Ascending aorta (tissue), 2 donors: Measurements from ENCODE around the gene TBX21. TPM values are rescaled to one million over a fixed set of nuclear protein-coding genes. Genes with fewer than 3 reads are reported as not detected.
A peak's percentile ranks its signal among the peaks of the same experiment; 100 is the strongest.

ENCODE experiments used
- DNase-seq, 2 donors: peaks; one replicate each; pipeline ENCODE4 v3.0.0-alpha.2; 2019; ENCODE audit warnings: low spot score in 2 of 2
- H3K27ac ChIP-seq, 2 donors: fragments of 200-600 bp; sonication (generic); one replicate each; pipeline ENCODE4 v1.5.1; 2016 to 2017; ENCODE audit warnings: mild to moderate bottlenecking in 1 of 2
- H3K27me3 ChIP-seq: fragments of 200-600 bp; sonication (generic); one replicate; pipeline ENCODE4 v1.5.1; 2017
- H3K36me3 ChIP-seq, 2 donors: fragments of 200-600 bp; sonication (generic); one replicate each; pipeline ENCODE4 v1.5.1; 2016
- H3K4me1 ChIP-seq, 2 donors: fragments of 200-600 bp; sonication (generic); one replicate each; pipeline ENCODE4 v1.5.1; 2016 to 2017; ENCODE audit warnings: mild to moderate bottlenecking in 1 of 2
- H3K4me3 ChIP-seq, 2 donors: fragments of 200-600 bp; sonication (generic); one replicate each; pipeline ENCODE4 v1.5.1; 2016 to 2017; ENCODE audit warnings: mild to moderate bottlenecking in 1 of 2
- H3K9me3 ChIP-seq, 2 donors: fragments of 200-600 bp; sonication (generic); one replicate each; pipeline ENCODE4 v1.5.1; 2016
- CTCF ChIP-seq, 3 experiments: fragments of 200-600 bp in 2 of 3; fragments of 450-650 bp in 1 of 3; sonication (generic) in 2 of 3; IDR thresholded peaks; one replicate each; pipeline ENCODE4 v1.5.1; 2016 to 2019; ENCODE audit warnings: antibody characterized with exemption in 3 of 3, mild to moderate bottlenecking in 1 of 3, moderate library complexity in 1 of 3
- intact Hi-C: fragments of 100-400 bp; cut with DNase I; formaldehyde crosslinking; loops from one replicate; pipeline ENCODE4 v1.15.1; 2023
- total RNA-seq: library from RNA; depleted of rRNA; stranded (reverse); fragments of >200 nt; gene quantifications from one replicate; pipeline ENCODE4 v1.1.0, GENCODE V29; 2016

The TBX21 gene
- total RNA-seq, 1 donor from 2014 or later, result not detected

DNA sequence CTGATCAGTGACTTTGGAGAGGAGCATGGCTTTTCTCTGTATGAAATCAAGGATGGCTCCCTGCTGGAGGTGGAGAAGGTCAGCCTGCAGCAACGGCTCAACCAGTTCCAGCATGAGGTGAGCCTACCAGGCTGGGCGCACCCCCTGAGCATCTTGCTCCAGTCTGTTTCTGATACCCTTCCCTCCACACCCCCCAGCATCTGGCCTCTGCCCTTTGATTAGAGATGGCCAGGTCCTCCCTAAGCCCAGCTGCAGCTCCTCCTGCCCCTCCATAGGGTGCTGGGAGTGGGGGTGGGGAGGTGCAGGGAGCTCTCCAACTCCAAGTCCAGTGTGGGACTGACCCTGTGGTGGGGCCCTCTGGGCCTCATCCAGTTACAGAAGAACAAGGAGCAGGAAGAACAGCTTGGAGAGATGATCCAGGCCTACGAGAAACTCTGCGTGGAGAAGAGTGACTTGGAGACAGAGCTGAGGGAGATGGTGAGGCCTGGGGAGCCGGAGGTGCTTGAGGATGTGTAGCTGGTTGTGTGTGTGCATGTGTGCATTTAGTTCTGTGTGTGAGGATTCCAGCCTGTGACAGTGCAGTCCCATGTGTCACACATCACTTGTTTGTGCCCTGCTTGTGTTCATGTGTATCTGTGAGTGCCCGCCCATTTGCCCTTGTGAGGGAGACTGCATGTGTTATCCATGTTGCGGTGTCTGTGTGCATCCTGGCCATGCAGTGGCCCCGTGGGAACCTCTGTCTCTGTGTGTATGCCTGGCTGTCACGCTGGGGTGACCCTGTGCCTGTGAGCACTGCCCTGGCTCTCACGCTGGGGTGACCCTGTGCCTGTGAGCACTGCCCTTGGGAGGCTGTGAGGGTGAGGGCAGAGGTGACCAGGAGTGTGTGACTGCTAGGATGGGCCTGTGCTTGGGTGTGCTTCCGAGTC lies 36.1 kb upstream of the TBX21 start:
- no peak overlapping the region for H3K4me3 ChIP-seq
- no peak overlapping the region for H3K27ac ChIP-seq
- H3K9me3 ChIP-seq, result no peaks in the 10 kb centered on the region
- H3K4me1 ChIP-seq, result peaks cover 4 to 10% of the 10 kb centered on the region in 2 donors
- no peak for DNase-seq
- intact Hi-C loops, result loop anchor here (10.0 kb wide), 2 partner anchors 198 to 1198 kb away; partner anchors contain the start of genes ATP5MC1 and SP2
- no peak for TF ChIP-seq CTCF (IDR thresholded peaks at IDR 0.05)
- H3K27me3 ChIP-seq, result no peaks in the 10 kb centered on the region
- peaks cover 6 to 14% of the 10 kb centered on the region in 2 donors for H3K36me3 ChIP-seq

DNA sequence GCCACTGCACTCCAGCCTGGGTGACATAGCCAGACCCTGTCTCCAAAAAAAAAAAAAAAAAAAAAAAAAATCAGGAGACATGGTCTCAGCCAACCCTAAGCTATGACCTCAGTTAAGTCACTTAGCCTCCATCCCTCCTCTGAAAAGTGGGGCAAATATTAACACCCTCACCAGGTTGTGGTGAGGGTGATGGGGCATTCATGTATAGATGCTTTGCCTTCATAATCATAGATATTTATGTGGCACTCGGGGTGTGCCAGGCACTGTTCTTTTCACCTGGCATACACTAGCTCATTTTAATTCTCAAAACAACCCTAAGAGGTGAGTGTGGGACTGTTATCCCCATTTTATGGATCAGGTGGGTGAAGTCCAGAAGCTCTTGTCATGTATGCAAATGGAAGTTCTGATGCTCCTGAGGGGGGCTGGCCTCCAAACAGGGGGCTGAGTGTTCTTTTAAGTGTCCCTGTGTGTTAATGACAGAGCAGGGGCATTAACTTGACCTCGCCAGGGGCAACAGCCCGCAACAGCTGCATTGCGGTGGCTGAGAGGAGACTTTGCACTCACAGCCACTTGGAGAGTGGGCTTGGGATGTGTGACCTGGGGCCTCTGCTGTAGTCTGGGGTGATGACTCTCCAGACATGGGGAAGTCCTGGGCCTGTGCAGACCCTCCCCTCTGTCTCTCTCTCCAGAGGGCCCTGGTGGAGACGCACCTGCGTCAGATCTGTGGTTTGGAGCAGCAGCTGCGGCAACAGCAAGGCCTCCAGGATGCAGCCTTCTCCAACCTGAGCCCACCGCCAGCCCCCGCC lies 34.9 kb upstream of the TBX21 start:
- DNase-seq, result no peak

GRCh38 chr17:47698749-47699535 lies 34.1 kb upstream of the TBX21 start:
- no peaks in the 10 kb centered on the region for H3K27me3 ChIP-seq
- no peaks in the 10 kb centered on the region for H3K9me3 ChIP-seq
- intact Hi-C loops, result loop anchor here (10.0 kb wide), 2 partner anchors 196 to 1196 kb away; partner anchors contain the start of genes ATP5MC1 and SP2
- H3K36me3 ChIP-seq, result peaks cover 6 to 14% of the 10 kb centered on the region in 2 donors
- peaks cover 4 to 5% of the 10 kb centered on the region in 2 donors for H3K4me1 ChIP-seq
- no peak overlapping the region for H3K4me3 ChIP-seq
- TF ChIP-seq CTCF (IDR thresholded peaks at IDR 0.05), result peak; percentile 66 to 98 (median 98)
- no peak overlapping the region for H3K27ac ChIP-seq
- no peak for DNase-seq

More for the DNA sequence above, 34.9 kb upstream of the TBX21 start:
- TF ChIP-seq CTCF (IDR thresholded peaks at IDR 0.05), result no peak
- no peak overlapping the region for H3K27ac ChIP-seq
- H3K4me1 ChIP-seq, result peaks cover 4 to 8% of the 10 kb centered on the region in 2 donors
- peaks cover 6 to 14% of the 10 kb centered on the region in 2 donors for H3K36me3 ChIP-seq
- H3K4me3 ChIP-seq, result no peak overlapping the region
- H3K9me3 ChIP-seq, result no peaks in the 10 kb centered on the region
- intact Hi-C loops, result loop anchor here (10.0 kb wide), 2 partner anchors 197 to 1197 kb away; partner anchors contain the start of genes ATP5MC1 and SP2
- no peaks in the 10 kb centered on the region for H3K27me3 ChIP-seq

DNA sequence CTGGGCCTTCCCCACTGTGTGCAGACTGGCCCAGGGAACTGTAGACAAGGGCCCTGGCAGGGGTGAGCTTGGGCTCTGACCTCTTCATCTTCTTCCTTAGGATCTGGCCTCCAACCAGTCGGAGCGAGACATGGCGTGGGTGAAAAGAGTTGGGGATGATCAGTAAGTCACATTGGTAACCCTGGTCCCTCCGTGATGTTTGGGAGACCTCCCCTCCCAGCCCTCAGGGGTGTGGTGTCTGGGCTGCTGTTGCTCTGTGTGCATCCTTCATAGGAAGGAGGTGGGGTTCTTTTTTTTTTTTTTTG lies 33.5 kb upstream of the TBX21 start:
- no peak for DNase-seq
- intact Hi-C loops, result loop anchor here (10.0 kb wide), 2 partner anchors 195 to 1195 kb away; partner anchors contain the start of genes ATP5MC1 and SP2
- Histone ChIP-seq H3K9me3 (no peaks in the 10 kb centered on the region), H3K4me3 (no peak overlapping the region), H3K4me1 (peaks cover 4 to 5% of the 10 kb centered on the region in 2 donors), H3K27me3 (no peaks in the 10 kb centered on the region), H3K36me3 (peaks cover 6 to 14% of the 10 kb centered on the region in 2 donors), H3K27ac (no peak overlapping the region)
- no peak for TF ChIP-seq CTCF (IDR thresholded peaks at IDR 0.05)
